Measurements from ENCODE around the gene ATP6V0C. TPM values are rescaled to one million over a fixed set of nuclear protein-coding genes. Genes with fewer than 3 reads are reported as not detected.

The ATP6V0C gene
- total RNA-seq (2022; extraction: Qiagen RNA extraction; ENCODE audit: low read depth), result 139 to 302 TPM (median 247 TPM) in 5 replicates

DNA sequence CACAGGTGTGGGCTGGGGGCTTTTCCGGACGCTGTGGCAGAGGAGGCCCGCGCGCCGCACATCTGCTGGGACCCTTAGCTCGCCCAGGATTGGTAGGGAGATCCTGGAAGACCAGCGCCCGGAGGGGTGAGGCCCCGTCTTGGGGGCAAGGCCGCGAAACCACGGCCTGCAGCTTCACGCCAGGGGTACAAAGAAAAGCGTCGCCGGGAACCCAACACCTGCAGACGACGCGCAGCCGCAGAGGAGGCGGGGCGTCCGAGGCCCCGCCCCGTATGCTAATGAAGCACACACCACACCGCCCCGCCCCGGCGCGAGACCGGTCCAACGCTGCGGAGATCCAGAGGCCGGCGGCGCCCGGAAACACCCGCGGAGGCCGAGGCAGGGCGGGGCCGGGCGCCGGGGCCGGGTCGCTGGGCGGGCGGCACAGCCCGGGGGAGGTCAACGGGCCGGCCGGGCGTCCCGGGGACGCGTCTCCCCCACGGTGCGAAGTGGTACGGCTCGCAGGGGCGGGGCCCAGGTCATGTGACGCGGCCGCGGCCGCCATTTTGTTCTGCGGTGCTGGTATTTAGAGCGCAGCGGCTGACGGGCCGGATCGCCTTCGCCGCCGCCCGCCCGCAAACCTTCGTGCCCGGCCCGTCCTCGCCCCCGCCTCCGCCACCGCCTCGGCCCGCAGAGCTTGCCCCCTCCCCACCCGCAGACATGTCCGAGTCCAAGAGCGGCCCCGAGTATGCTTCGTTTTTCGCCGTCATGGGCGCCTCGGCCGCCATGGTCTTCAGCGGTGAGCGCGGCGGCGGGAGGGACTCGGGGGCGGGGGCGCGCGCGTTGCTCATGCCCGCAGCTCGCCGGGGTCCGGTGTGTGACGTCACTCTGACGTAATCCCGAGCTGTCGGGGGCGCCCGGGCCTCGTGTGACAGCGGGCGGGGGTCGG is at the start of gene ATP6V0C:
Gene ATP6V0C, plus strand, starts transcription at position 548 of the 928 bp plus-strand sequence. Its CDS starts 152 bp downstream, at position 700.

DNA sequence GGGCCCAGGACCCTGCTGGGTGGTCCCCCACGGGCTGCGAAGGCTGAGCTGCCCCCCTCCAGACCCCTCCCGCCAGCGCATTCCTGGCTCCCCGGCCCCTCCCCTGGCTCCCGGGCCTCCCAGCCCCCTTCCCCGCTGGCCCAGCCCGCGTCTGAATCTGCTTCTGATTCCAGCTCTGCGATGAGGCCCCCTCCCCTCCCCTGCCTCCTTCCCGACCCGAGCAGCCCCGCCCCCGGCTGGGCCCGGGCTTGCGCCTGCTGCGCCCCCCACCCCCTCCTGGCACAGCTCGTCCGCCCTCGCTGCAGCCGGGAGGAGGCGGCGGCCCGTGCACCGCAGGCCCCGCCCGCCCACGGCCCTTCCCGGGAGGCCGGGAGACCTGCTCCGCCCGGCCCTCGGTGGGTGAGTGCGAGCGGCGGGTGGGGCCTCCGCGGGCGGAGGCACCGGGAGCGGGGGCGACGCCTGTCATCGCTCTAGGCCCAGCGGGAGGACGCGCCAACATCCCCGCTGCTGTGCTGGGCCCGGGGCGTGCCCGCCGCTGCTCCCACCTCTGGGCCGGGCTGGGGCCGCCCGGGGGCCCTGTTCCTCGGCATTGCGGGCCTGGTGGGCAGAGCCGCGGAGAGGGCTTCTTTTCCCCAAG is 42.6 kb upstream of the ATP6V0C start, which contains the start of gene NTN3:
Gene NTN3, plus strand, starts transcription at position 282 of the 637 bp plus-strand sequence. CDS start 405 bp downstream, outside the sequence.

DNA sequence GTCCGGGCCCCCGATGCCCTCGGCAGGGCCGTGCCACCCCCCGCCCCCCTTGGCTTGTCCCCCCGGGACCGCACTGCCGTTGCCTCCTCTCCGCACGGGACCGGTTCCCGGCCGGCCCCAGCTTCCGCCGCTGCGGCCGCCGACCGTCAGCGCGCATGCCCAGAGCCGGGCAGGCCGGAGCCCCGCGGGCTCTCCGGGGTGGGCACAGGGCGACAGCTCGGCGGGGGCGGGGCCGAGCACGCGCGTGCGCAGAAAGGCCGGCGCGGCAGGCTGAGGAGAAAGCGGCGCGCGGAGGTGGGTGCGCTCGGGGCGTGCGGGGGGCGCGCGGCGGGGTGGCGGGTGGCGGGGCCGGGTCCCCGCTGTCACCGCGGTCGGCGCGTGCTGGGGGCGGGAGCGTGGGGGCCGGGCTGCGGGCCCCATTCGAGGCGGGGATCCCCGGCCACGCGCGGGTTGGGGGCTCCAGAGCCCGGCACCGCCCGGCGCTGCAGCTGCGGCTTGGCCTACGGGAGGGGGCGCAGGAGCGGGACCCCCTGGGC is 38.8 kb upstream of the ATP6V0C start, which contains the start of gene TBC1D24:
Gene TBC1D24, plus strand, starts transcription at position 251 of the 536 bp plus-strand sequence. CDS start 21,022 bp downstream, outside the sequence.

DNA sequence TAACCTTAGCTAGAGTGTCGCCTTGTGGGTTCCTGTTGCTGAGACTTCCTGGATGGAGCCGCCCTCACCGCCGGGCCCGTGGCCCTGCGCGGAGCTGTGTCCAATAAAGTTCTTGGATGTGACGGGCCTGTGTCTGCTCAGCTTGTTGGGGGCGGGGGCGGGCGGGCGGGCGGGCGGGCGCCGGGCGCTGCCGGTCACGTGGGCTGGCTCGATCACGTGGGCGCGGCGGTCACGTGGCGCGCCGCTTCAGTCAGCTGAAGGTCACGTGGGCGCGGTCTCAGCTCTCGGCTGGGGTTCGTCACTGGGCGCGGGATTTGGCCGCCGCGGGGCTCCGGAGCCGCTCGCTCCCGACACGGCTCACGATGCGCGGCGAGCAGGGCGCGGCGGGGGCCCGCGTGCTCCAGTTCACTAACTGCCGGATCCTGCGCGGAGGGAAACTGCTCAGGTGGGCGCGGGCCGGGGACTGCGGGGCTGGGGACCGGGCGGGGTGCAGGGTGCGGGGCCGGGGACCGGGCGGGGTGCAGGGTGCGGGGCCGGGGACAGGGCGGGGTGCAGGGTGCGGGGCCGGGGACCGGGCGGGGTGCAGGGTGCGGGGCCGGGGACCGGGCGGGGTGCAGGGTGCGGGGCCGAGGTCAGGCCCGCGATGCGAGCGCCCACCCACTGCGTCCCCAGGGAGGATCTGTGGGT is 6.5 kb downstream of the ATP6V0C start, which contains the start of gene AMDHD2:
Gene AMDHD2, plus strand, starts transcription at position 275 of the 687 bp plus-strand sequence. Its CDS starts 88 bp downstream, at position 363.

DNA sequence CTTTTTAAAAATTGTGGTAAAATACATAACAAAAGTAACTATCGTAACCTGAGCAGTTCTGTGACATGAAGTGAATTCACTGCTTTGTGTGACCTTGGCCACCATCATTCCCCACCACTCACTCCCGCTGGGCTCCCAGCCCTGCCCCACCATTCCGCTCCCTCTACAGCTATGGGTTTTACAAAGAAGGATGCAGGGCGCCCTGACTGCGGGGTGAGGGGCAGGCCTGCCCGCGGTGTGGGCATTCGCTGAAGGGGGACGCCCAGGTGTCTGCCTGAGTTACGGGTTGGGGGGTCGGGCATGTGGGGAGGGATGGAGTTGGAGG is 17.6 kb downstream of the ATP6V0C start, which contains the start of gene CEMP1:
Gene CEMP1, minus strand, starts transcription at position 38 of the 325 bp plus-strand sequence. CDS start 335 bp downstream, outside the sequence.

DNA sequence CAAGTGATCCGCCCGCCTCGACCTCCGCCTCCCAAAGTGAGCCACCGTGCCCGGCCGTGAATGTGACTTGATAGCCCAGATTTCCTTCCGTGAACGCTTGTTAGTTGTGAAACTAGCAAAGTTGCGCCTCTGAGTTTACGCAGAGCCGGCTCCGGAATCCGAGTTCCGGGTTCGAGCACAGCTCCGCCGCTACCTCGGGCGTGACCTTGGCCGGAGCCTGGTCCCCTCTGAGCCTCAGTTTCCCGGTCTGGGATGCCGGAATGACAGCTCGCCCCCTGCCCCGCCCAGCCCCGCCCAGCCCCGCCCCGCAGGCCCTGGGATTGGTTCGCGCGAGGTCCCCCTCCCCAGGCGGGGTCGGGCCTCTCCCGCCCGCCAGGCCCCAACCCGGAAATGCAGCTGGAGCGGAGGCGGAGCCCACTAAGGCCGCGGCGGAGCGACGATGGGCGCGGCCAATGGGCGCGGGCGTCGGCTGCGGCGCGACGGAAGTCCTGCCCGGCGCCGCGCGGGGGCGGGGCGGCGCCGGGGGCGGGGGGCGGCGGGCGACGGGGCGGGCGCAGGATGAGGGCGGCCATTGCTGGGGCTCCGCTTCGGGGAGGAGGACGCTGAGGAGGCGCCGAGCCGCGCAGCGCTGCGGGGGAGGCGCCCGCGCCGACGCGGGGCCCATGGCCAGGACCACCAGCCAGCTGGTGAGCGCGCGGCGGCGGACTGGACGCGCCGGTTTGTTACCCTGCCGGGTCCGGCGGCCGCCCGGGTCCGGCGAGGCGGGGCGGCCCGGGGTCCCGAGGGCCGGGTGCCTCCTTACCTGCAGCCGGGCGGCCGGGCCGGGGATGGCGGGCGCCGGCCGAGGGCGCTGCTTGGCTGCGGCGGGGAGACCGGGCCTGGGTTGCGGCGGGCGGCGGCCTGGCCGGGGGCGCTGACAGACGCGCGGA is 24.0 kb downstream of the ATP6V0C start, which contains the start of gene PDPK1:
Gene PDPK1, plus strand, starts transcription at position 571 of the 929 bp plus-strand sequence. Its CDS starts 92 bp downstream, at position 663.

Other genes starting within 250 kb of the ATP6V0C start
- gene RNPS1, start 245.8 kb upstream of the ATP6V0C start, total RNA-seq (2022; extraction: Qiagen RNA extraction; ENCODE audit: low read depth), result 250 to 296 TPM (median 262 TPM) in 5 replicates
- 15.1 to 19.9 TPM (median 16.6 TPM) in 5 replicates for gene ABCA3, start 173.2 kb upstream of the ATP6V0C start, total RNA-seq (2022; extraction: Qiagen RNA extraction; ENCODE audit: low read depth)
- gene CCNF, start 84.5 kb upstream of the ATP6V0C start, total RNA-seq (2022; extraction: Qiagen RNA extraction; ENCODE audit: low read depth), result 20.1 to 24.7 TPM (median 22.5 TPM) in 5 replicates
- 18.3 to 23.7 TPM (median 21.3 TPM) in 5 replicates for gene TEDC2, start 53.8 kb upstream of the ATP6V0C start, total RNA-seq (2022; extraction: Qiagen RNA extraction; ENCODE audit: low read depth)
- 0.06 TPM in 1 of 5 replicates, not detected in the others for gene NTN3, start 42.7 kb upstream of the ATP6V0C start, total RNA-seq (2022; extraction: Qiagen RNA extraction; ENCODE audit: low read depth)
- 5.0 to 9.6 TPM (median 7.8 TPM) in 5 replicates for gene TBC1D24, start 38.8 kb upstream of the ATP6V0C start, total RNA-seq (2022; extraction: Qiagen RNA extraction; ENCODE audit: low read depth)
- 20.0 to 27.6 TPM (median 23.5 TPM) in 5 replicates for gene AMDHD2, start 6.4 kb downstream of the ATP6V0C start, total RNA-seq (2022; extraction: Qiagen RNA extraction; ENCODE audit: low read depth)
- gene CEMP1, start 17.5 kb downstream of the ATP6V0C start, total RNA-seq (2022; extraction: Qiagen RNA extraction; ENCODE audit: low read depth), result 0.08 TPM in 1 of 5 replicates, not detected in the others
- gene PDPK1, start 24.1 kb downstream of the ATP6V0C start, total RNA-seq (2022; extraction: Qiagen RNA extraction; ENCODE audit: low read depth), result 19.8 to 25.7 TPM (median 22.4 TPM) in 5 replicates
- 37.7 to 45.1 TPM (median 42.1 TPM) in 5 replicates for gene KCTD5, start 168.6 kb downstream of the ATP6V0C start, total RNA-seq (2022; extraction: Qiagen RNA extraction; ENCODE audit: low read depth)
- 1.0 to 1.6 TPM (median 1.3 TPM) in 5 replicates for gene PRSS27, start 206.3 kb downstream of the ATP6V0C start, total RNA-seq (2022; extraction: Qiagen RNA extraction; ENCODE audit: low read depth)
- 331 to 447 TPM (median 382 TPM) in 5 replicates for gene SRRM2, start 238.7 kb downstream of the ATP6V0C start, total RNA-seq (2022; extraction: Qiagen RNA extraction; ENCODE audit: low read depth)